Activated CD8-positive, alpha-beta memory T cell treated with anti-CD3 and anti-CD28 coated beads, Interleukin-2, amount 50 U/mL, for 24 hours (primary cell): ENCODE results near the gene ITGAV.

Experiments used
- DNase-seq: peaks from one replicate; pipeline ENCODE4 v3.0.0-alpha.2; 2020; ENCODE audit errors: extremely low read depth

Gene ITGAV

DNA sequence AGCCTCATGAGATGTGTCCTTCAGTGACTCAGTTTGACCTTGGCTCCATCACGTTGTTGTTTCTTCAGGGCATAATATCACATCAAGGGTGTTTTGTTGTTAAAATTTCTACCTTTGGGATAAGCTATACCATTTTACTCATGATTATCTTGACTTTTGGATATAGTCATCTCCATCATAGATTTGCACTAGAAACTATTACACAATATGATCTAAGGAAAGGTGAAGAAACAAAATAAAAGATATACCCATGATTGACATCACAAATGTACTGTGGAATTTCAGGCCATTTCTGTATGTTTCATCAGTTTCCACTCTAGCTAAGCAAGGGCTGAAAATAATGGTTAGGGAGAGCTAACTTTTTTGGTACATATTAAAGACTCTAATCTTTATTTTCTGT, 79.3 kb downstream of the ITGAV start:
- DNase-seq: no peak

DNA sequence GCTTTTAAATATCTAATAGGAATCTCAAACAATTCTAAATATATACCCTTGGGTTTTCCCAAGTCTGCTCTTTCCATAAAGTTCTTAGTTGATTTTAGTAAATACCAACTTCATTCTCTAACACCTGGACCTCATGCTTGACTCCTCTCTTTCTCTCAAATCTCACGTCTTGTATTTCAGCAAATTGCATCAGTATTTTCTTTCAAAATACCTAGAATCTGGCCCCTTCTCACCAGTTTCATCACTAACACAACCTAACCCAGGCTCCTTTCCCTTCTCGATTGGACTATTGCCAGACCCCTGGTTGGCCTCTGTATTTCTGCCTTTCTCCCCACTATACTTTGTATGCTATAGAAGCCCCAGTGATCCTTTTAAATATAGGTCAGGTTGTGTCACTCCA, 81.0 kb downstream of the ITGAV start:
- no peak for DNase-seq

DNA sequence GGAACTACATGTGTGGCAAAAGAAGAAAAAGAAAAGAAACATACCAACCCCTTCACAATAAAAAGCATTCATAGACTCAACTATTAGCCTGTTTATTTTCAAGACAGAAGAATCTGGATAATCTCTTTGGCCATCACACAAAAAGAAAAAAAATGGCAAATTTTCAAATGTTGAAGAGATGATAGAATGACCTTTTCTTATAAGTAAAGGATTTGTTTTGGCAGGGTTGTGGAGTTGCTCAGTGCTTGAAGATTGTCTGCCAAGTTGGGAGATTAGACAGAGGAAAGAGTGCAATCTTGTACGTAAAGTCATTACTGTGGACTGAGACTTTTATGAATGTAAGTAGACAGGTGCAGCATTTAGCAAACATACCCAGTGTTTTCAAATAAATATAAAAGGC, 85.5 kb downstream of the ITGAV start:
- no peak for DNase-seq

DNA sequence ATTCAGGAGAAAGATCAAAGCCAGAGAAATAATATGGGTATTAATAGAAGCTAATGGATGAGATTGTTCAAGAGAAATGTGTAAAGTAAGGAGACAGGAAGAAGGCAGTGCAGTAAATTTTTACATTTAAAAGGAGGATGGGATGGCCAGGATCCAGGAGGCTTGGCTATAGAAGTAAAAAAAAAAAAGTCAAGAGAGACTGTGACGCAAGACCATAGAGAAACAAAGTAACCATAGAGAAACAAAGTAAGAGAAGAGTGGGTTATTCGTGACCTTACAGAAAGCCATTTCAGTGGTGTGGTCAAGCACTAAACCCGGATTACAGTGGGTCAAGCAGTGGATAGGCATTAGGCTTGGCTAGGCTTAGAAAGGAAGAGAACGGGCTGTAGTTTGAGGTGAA, 93.5 kb downstream of the ITGAV start:
- DNase-seq: no peak

DNA sequence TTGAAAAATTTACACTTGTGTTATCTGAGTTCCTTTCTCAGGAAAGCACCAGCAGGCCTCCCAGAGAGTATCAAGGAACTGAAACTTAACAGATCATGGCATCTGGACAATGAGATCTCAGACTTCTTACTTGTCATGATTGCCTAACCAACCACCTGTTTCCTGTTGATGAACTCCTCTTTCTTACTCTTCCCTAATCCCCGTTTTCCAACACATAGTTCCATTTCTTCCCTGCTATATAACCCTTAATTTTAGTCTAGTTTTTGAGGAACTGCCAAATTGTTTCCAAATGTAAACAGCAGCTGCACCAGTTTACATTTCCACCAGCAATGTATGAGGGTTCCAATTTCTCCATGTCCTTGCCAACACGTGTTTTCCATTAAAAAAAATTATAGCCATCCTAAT, 98.0 kb downstream of the ITGAV start:
- no peak for DNase-seq

DNA sequence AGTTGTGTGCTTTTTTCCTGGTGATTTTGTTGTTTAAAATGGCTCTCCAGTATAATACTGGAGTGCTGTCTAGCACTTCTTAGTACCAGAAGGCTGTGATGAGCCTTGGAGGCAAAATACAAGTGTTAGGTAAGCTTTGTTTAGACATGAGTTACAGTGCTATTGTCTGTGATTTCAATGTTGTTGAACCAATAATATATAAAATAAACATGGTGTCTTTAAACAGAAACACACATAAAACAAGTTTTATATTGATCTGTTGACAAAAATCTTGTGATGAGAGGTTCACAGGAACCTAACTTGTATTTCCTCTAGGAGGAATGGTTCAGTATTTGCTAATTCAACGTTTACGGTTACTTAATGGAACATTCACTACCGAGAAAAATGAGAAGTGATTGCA, 99.0 kb downstream of the ITGAV start:
- no peak for DNase-seq

DNA sequence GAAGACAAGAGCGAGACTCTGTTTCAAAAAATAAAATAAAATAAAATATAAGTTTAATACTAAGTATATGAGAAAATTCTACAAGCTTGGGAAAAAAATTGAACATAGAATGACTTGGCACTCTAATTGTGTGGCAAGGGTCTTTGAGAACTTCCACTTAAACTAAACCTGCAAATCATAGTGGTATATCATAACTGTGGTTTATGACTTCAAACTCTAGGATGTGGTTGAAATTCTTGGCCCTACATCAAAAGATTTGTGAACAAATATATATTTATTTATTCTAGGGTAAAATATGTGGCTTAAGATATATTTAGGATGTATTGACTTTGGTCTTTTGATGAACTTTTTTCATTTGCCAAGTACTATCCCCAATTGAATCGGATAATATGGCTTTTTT, 100.9 kb downstream of the ITGAV start:
- no peak for DNase-seq

DNA sequence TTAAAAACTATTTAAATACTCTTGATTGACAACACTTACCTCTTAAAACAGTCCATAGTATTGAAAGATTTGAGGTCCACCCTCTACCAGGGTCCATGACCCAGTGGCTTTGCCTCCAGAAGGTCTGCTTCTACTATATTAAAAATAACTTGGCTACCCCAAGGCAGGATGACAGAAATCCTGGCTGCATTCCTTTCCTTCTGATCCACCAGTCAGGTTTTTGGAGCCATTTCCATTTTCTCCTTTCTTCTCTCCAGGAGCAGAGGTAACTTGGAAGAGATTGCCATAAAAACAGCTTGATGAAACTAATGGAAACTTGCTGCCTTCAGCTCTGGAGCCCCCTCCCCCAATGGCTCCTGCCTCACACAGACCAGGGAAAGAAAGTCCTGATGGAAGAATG, 101.4 kb downstream of the ITGAV start:
- no peak for DNase-seq

DNA sequence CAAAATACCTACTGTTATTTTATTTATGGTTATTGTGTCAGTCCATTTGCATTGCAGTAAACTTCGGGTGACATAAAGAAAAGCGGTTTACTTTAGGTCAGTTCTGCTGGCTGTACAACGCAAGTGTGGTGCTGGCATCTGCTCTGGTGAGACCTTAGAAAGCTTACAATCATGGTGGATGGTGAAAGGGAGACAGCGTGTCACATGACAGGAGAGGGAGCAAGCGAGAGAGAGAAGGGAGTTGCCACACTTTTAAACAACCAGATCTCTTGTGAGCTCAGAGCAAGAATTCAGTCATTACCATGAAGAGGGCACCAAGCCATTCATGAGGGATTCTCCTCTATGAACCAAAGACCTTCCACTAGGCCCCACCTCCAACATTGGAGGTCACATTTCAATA, 102.0 kb downstream of the ITGAV start:
- no peak for DNase-seq

DNA sequence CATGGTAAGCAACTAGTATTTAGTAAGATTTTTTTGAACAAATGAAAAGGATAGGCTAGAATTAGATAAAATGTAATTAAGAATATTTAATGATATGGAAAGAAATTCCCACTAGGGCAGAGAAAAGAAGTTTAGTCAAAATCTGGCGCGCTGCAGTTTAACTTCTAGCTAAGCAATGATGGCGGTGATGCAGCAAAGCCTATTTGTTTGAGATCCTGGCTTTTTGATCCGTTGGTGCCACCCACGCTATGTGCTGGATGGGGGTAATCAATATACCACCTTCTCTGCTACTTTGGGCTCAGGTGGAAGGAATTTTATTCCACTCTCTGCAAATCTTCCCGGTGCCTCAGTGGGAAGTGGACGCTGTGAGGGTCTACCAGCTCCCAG, 103.6 kb downstream of the ITGAV start:
- DNase-seq: no peak

DNA sequence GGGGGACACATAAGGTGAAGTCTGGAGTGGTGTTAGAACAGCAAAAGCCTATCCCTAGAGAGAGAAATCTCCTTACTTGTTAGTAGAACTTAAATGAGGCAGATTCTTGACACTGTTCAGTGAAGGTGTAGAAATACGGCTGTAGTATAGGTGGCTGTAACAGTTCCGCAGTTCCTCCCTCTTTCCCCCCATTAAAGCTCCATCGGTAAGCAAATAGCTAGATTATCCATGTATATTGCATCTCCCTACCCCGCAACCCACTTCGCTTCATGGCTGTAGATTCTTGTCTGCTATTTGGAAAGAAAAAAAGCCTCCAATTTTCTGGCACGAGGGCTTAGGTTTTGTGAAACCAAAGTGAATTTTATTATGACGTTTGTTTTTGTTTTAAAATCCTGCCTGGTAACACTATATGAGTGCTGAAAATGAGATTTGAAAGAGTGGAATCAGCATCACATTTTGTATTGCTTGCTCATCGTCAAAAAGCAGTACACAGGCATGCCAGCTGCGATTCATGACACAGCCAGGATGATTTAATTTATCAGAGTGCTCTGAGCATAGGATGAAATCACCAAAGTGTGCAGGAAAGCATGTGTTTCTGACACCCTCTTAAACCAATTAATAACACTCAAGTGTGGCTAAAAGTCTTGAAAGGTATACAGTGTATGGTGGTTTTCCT, 105.4 kb downstream of the ITGAV start:
- DNase-seq: no peak

DNA sequence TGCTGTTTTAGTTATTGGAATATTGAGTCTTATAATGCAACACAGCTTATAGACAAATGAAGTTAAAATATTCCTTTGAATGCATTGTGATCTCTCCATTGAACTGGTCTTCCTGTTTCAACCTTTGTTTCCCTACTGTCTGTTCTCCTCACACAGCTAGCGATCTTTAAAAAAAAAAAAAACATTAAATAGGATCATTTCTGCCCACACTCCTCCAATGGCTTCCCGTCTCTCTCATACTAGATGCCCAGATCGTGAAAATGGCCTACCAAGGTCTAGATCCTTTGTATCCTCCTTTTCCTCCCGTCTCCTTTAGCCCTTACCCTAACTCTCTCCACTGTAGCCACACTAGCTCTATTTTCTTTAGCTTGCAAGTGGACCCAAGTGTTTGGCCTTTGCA, 106.4 kb downstream of the ITGAV start:
- no peak for DNase-seq

DNA sequence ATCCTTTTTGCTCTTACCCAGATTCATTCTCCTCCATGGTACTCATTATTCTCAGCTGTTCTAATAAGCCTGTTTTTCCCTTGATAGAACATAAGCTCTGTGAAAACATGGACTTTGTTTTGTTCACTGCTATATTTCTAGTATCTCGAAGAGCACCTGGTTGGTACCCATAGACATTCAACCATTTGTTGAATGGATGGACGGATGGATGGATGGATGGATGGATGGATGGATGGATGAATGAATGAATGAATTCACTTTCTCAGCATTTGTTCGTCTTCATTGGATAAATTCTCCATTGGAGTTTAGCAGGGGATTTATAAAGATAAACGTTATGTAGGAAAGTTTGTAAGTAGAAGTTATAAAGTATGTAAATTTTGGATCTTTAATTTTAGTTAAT, 106.9 kb downstream of the ITGAV start:
- DNase-seq: no peak

DNA sequence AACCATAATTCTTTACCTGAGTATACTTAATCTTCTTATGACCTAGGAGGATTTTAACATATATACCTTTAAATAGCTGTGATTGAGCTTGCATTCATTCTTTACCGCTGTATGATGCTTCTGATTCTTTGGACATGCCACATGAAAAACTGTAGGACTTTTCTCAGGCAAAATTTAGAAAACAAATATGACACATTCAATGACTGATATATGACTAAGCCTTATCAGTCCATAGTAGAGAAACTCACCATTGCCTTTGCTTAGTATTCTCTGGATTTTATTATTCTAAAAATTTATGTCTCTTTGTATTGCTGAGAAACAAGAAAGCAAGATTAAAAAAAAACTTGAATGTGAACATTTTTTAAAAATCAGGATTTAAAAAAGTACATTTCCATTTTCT, 107.7 kb downstream of the ITGAV start:
- DNase-seq: no peak

DNA sequence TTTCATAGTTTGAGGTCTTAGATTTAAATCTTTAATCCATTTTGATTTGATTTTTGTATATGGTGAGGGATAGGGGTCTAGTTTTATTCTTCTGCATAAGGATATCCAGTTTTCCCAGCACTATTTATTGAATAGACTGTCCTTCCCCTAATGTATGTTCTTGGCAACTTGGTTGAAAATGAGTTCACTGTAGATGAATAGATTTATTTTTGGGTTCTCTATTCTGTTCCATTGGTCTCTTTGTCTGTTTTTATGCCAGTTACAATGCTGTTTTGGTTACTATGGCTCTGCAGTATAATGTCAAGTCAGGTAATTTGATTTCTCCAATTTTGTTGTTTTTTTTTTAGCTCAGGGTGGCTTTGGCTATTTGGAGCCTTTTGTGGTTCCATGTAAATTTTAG, 109.9 kb downstream of the ITGAV start:
- DNase-seq: no peak

DNA sequence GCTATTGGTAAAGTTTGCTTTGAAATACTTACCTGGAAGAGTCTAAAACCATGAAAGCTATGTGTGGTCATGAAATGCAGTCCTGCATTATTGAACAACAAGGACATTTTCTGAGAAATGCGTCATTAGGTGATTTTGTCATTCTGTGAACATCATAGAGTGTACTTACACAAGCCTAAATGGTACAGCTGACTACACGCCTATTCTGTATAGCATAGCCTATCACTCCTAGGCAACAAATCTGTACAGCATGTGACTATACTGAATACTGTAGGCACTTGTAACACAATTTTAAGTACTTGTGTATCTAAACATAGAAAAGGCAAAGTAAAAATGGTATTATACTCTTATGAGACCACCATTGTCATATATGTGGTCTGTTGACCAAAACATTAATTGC, 112.2 kb downstream of the ITGAV start:
- DNase-seq: no peak

DNA sequence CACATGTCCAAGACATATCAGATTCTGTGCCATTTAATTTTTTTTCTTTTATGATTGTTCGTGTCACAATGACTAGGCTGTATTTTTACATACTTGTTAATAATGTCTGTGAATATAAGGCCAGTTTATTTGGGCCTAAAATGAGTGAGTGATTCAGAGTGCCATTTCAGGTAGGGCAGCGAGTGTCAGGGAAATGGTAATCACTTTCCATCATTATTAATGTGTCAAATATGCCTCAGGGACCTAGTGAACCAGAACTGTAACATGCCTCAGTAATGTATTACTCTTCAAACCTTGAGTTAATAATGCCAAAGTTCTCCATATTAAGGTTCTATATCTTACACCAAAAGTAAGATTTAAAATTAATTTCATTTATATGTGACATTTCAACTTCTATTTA, 112.6 kb downstream of the ITGAV start:
- DNase-seq: no peak

DNA sequence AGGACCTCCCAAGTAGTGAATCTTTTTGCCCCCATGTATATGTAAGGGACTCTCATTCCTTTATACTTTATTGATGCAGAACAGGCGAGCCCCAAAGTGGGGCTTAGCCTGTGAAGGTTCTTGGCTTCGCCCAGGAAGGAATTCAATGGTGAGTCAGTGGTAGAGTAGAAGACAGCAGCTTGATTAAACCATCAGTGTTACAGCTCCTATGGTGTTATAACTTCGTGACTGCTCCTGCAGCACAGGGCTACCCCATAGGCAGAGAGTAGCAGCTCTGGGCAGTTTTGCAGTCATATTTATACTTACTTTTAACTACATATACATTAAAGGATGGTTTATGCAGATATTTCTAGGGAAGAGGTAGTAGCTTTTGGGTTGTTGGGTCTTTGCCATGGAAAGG, 115.0 kb downstream of the ITGAV start:
- no peak for DNase-seq

DNA sequence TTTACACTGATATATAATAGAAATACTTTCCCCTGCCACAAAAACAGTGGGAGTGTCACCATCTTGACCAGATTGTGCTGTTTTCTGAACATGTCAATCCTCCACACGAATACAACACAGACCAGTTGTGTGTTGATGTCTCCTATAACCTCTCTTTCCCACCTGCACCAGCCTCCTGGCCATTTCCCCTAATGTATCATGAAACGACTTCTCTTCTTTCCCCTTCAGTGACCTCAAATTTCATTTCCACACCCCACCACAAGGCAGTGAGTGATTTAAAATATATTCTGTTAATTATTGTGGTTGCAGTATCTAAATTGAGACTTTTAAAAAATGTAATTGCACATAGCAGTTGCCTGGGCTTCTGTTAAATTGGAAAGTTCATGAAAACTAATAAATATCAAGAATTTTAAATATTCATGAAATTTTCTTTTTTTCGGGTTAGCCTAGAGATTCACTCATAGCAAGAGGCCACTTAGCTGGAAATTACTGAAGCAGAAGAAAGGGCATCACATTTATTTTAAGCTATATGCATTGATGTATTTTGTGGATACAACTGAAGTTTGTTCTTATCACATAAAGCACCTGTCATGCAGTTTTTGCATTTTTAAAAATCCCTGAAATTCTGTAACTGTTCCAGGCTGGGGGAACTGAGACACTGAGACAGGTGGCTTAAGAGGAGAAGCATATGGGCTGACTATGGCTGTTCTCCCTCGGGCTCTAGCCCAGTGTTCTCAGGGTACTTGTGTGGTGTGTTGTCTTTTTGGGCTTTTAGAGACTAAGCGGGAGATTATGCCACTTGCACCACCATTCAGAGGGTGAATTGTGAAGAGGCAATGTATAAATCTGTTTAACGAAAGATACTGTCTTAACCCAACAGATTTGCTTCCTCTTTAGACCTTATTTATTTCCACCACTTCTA, 119.9 kb downstream of the ITGAV start:
- no peak for DNase-seq

DNA sequence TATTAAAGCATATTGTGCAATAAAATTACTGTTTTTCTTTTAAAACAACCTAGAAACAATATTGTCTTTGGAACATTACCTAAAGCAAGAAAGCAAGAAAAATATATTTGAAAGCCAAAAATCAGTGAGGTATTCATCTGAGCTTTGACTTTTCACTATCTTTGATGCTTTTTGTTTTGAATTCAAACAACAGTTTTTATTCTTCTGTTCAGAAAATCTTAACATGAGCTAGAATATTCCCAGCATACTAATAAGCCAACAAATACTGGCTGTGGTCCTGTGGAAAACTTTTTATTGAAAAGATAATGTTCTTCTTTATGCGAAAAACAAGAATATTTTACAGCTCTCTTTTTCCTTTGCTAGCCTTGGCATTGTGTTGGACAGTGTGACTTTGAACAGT, 123.8 kb downstream of the ITGAV start:
- DNase-seq: no peak

DNA sequence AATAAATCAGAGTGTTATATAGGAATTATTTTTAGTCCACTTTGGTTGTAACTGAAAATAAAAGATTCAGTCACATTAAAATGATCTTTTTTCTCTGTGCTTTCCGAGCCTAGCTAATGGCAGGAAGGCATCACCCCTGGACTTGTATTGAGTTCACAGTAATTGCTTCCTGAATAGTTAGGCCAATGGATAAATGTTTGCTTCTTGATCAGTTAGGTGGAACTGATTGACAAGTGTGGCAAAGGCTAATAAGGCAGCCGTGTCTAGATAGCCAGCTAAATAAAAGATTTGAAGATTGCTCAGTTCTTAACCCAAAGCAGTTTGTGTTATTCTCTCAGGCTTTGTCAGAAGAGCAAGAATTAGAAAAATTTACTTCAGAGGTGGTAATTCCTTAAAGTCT, 124.8 kb downstream of the ITGAV start:
- DNase-seq: no peak

DNA sequence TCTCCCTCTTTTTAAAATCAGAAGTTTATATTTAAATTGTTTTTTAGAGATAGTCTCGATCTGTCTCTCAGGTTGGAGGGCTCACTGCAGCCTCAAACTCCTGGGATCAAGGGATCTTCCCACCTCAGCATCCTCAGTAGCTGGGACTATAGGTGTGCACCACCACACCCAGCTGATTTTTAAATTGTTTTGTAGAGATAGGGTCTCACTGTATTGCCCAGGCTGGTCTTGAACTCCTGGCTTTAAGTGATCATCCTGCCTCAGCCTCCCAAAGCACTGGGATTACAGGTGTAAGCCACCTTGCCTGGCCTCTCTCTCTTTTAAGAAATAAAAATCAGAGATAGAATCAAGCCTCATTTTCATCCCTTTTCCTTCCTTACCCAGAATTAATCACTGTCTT, 126.1 kb downstream of the ITGAV start:
- DNase-seq: no peak

DNA sequence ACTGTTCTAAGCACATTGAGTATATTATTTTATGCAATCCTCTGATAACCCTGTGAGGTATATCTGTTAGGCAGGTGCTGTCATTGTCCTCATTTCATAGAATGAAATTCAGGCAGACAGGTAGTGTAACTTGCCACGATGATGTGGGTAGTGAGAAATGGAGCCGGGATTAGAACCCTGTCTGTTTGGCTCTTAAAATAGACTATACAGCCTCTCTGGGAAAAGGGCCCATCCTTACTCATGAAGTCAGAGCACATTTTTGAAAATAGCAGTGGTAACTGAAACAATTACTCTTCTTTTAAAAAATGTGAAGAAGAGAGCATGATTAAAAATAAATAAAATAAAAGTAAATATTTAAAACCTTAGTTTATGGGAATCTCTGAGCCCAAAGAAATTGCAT, 127.0 kb downstream of the ITGAV start:
- DNase-seq: no peak
